Type B pancreatic cell (in vitro differentiated cells): Measurements from ENCODE around the gene FGFRL1. TPM values are rescaled to one million over a fixed set of nuclear protein-coding genes. Genes with fewer than 3 reads are reported as not detected.
"Not testable (repeated sequence)": the region's sequence is repeated elsewhere in the genome, so short reads cannot be mapped to it uniquely, and the experiment has no call there.

Source experiments
- DNase-seq: peaks from one replicate; pipeline ENCODE4 v3.0.0; 2021; ENCODE audit warnings: mixed read lengths; ENCODE audit not compliant: unreplicated experiment; ENCODE audit errors: extremely low spot score
- H3K27ac Mint-ChIP-seq: 2 replicates; pipeline ENCODE4 v1.8.0; 2021; ENCODE audit warnings: mild to moderate bottlenecking, mixed read lengths
- H3K27me3 Mint-ChIP-seq: 2 replicates; pipeline ENCODE4 v1.8.0; 2021; ENCODE audit warnings: mixed read lengths
- H3K36me3 Mint-ChIP-seq: 2 replicates; pipeline ENCODE4 v1.8.0; 2021; ENCODE audit warnings: mixed read lengths
- H3K4me1 Mint-ChIP-seq: one replicate; pipeline ENCODE4 v1.8.0; 2021; ENCODE audit warnings: mixed read lengths; ENCODE audit not compliant: unreplicated experiment
- H3K4me3 Mint-ChIP-seq: 2 replicates; pipeline ENCODE4 v1.8.0; 2021; ENCODE audit warnings: mild to moderate bottlenecking, mixed read lengths
- H3K9me3 Mint-ChIP-seq: 2 replicates; pipeline ENCODE4 v1.8.0; 2021; ENCODE audit warnings: mixed read lengths
- total RNA-seq: library from RNA; stranded (reverse); gene quantifications from 2 replicates; pipeline ENCODE4 v1.2.1, GENCODE V29; 2021; ENCODE audit warnings: low replicate concordance
- TF ChIP-seq, protein P1 (sequence below): fragments of 200-600 bp; sonication (generic); conservative IDR thresholded peaks from 2 replicates; pipeline ENCODE4 v1.5.0; 2021; ENCODE audit warnings: antibody characterized with exemption, mild to moderate bottlenecking

FGFRL1 gene
- total RNA-seq, 1 donor from 2014 or later: 30.9 TPM

DNA sequence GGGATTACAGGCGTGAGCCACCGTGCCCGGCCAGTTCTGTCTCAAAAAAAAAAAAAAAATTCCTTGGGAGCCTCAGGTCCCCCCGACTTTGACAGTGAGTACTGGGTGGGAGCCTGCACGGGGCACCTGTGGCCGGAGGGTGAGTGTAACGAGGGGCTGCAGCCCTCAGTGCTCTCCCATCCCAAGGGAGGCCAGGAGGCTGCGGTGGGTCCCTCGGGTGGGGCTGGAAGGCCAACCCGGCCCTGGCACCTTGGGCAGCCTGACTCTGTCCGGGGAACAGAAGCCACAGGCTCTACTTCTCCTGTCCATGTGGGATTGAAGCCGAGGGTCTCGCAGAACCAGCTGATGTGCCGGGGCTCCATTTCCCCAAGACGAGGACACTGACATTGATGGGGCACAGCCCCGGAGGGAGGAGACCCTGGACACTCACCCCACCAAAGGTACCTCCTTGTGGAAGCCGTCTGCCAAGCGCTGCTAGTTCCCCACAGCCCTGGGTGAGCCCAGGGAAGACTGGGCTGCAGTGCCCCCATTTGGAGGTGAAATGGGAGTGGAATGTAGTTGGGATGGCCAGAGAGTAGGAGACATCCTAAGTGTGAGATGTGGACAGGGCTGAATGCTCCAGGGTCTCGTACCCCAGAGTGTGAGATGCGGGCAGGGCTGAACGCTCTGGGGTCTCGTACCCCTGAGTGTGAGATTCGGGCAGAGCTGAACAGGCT, 16.0 kb upstream of the FGFRL1 start:
- Mint-ChIP-seq H3K36me3 (no peaks in the 10 kb centered on the region), H3K9me3 (no peaks in the 10 kb centered on the region), H3K27ac (no peak overlapping the region), H3K4me3 (no peak overlapping the region), H3K27me3 (peaks cover 35% of the 10 kb centered on the region), H3K4me1 (no peaks in the 10 kb centered on the region)
- no peak for DNase-seq
- TF ChIP-seq, protein P1, sequence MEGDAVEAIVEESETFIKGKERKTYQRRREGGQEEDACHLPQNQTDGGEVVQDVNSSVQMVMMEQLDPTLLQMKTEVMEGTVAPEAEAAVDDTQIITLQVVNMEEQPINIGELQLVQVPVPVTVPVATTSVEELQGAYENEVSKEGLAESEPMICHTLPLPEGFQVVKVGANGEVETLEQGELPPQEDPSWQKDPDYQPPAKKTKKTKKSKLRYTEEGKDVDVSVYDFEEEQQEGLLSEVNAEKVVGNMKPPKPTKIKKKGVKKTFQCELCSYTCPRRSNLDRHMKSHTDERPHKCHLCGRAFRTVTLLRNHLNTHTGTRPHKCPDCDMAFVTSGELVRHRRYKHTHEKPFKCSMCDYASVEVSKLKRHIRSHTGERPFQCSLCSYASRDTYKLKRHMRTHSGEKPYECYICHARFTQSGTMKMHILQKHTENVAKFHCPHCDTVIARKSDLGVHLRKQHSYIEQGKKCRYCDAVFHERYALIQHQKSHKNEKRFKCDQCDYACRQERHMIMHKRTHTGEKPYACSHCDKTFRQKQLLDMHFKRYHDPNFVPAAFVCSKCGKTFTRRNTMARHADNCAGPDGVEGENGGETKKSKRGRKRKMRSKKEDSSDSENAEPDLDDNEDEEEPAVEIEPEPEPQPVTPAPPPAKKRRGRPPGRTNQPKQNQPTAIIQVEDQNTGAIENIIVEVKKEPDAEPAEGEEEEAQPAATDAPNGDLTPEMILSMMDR: no peak

GRCh38 chr4:996030-996996, 15.1 kb upstream of the FGFRL1 start:
- no peaks in the 10 kb centered on the region for H3K36me3 Mint-ChIP-seq
- TF ChIP-seq, protein P1: no peak
- DNase-seq: no peak
- no peaks in the 10 kb centered on the region for H3K4me1 Mint-ChIP-seq
- H3K27ac Mint-ChIP-seq: no peak overlapping the region
- H3K27me3 Mint-ChIP-seq: peaks cover 41% of the 10 kb centered on the region
- H3K4me3 Mint-ChIP-seq: no peak overlapping the region
- no peaks in the 10 kb centered on the region for H3K9me3 Mint-ChIP-seq

- no peak overlapping the region for H3K27ac Mint-ChIP-seq
- H3K9me3 Mint-ChIP-seq: no peaks in the 10 kb centered on the region
- TF ChIP-seq, protein P1: no peak
- no peaks in the 10 kb centered on the region for H3K4me1 Mint-ChIP-seq
- no peak for DNase-seq
- no peak overlapping the region for H3K4me3 Mint-ChIP-seq
- H3K36me3 Mint-ChIP-seq: no peaks in the 10 kb centered on the region
- H3K27me3 Mint-ChIP-seq: peaks cover 44% of the 10 kb centered on the region
Observed at GRCh38 chr4:996997-997374, 14.4 kb upstream of the FGFRL1 start.

- Mint-ChIP-seq H3K27ac (no peak overlapping the region), H3K4me1 (no peaks in the 10 kb centered on the region), H3K27me3 (peaks cover 48% of the 10 kb centered on the region), H3K9me3 (no peaks in the 10 kb centered on the region), H3K36me3 (no peaks in the 10 kb centered on the region), H3K4me3 (peak overlapping the region; percentile 70)
- no peak for DNase-seq
- TF ChIP-seq, protein P1: no peak
Observed at GRCh38 chr4:997375-998071, 13.9 kb upstream of the FGFRL1 start.

DNA sequence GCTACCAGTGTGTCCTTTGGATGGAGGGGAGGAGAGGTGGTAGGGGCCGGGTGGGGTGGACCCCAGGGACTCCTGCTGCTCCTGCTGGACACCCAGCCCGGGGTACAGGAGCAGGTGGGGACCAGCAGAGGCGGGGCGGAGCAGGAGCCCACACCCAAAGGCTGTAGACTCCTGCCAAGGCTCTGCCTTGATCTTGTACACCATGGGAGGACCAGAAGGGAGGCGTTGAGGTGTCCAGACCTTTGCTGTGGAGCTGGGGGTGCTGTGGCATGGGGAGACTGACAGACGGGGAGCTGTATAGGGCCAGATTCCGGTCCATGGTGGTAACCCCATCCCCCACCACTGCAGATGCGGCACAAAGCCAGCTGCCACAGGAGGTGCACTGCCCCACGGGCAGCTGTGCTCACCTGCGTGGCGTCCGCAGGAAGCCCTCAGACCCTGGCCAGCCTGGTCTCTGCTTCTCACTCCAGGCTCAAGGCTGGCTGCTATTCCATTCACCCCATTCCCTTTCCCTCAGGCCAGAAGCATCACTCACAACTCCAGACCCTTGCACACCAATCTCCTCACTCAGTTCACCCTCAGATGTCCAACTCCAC, 13.2 kb upstream of the FGFRL1 start:
- Mint-ChIP-seq H3K27me3 (peaks cover 48% of the 10 kb centered on the region), H3K4me3 (peak overlapping the region; percentile 70), H3K36me3 (no peaks in the 10 kb centered on the region), H3K9me3 (no peaks in the 10 kb centered on the region), H3K4me1 (no peaks in the 10 kb centered on the region), H3K27ac (no peak overlapping the region)
- DNase-seq: no peak
- TF ChIP-seq, protein P1: no peak

- H3K27ac Mint-ChIP-seq, H3K9me3 Mint-ChIP-seq, DNase-seq, H3K36me3 Mint-ChIP-seq, H3K4me1 Mint-ChIP-seq: not testable (repeated sequence)
- peak overlapping the region; percentile 76 for H3K4me3 Mint-ChIP-seq
- peaks cover 55% of the 10 kb centered on the region for H3K27me3 Mint-ChIP-seq
Observed at GRCh38 chr4:999240-999863, 12.1 kb upstream of the FGFRL1 start.
